ENCODE results near the gene MAP3K13. TPM values are rescaled to one million over a fixed set of nuclear protein-coding genes. Genes with fewer than 3 reads are reported as not detected.

Gene MAP3K13
- total RNA-seq, 3 donors from 2014 or later (not counting 1 experiment from before 2014, with no cell fraction given) = 3.3 to 11.8 (median 9.8) TPM

- no peak for TF ChIP-seq CTCF (IDR thresholded peaks at IDR 0.05)
- H3K4me3 Mint-ChIP-seq = no peak overlapping the region
- Histone ChIP-seq H3K4me1 (ENCODE audit: control insufficient read depth, insufficient read depth, low read length) (no peaks in the 10 kb centered on the region), H3K9me3 (ENCODE audit: control insufficient read depth, insufficient read depth, low read length) (no peaks in the 10 kb centered on the region), H3K36me3 (ENCODE audit: control insufficient read depth, insufficient read depth, low read length) (peaks cover 29% of the 10 kb centered on the region), H3K27me3 (ENCODE audit: control insufficient read depth, insufficient read depth, low read length) (no peaks in the 10 kb centered on the region), H3K27ac (ENCODE audit: low read length) (no peak overlapping the region), H3K4me3 (ENCODE audit: low read length) (no peak overlapping the region)
- no peaks in the 10 kb centered on the region for H3K9me3 Mint-ChIP-seq
- no peak overlapping the region for H3K27ac Mint-ChIP-seq
- peaks cover 0 to under 1% of the 10 kb centered on the region in 2 donors for H3K4me1 Mint-ChIP-seq
- ATAC-seq = no peak
- no peak for DNase-seq
- no peaks in the 10 kb centered on the region for H3K27me3 Mint-ChIP-seq (ENCODE audit: low read depth in 2 of 2)
- intact Hi-C loops (cut with micrococcal nuclease) = no loop called here
- 97% methylated on average over 5 of the region's 5 CpGs for WGBS (ENCODE audit: insufficient coverage)
- no peaks in the 10 kb centered on the region for H3K36me3 Mint-ChIP-seq
These were observed 125.5 kb downstream of the MAP3K13 start for GRCh38 chr3:185488465-185488864.

- Histone ChIP-seq H3K4me3 (ENCODE audit: low read length) (no peak overlapping the region), H3K27me3 (ENCODE audit: control insufficient read depth, insufficient read depth, low read length) (no peaks in the 10 kb centered on the region), H3K36me3 (ENCODE audit: control insufficient read depth, insufficient read depth, low read length) (peaks cover 37% of the 10 kb centered on the region), H3K27ac (ENCODE audit: low read length) (no peak overlapping the region), H3K9me3 (ENCODE audit: control insufficient read depth, insufficient read depth, low read length) (no peaks in the 10 kb centered on the region), H3K4me1 (ENCODE audit: control insufficient read depth, insufficient read depth, low read length) (no peaks in the 10 kb centered on the region)
- WGBS (ENCODE audit: insufficient coverage) = 95% methylated on average over 3 of the region's 3 CpGs
- DNase-seq (no peak), ATAC-seq (no peak)
- intact Hi-C loops (cut with micrococcal nuclease) = no loop called here
- no peaks in the 10 kb centered on the region for H3K4me1 Mint-ChIP-seq
- peaks cover 4% of the 10 kb centered on the region for H3K36me3 Mint-ChIP-seq
- no peaks in the 10 kb centered on the region for H3K27me3 Mint-ChIP-seq (ENCODE audit: low read depth in 2 of 2)
- H3K4me3 Mint-ChIP-seq = no peak overlapping the region
- H3K9me3 Mint-ChIP-seq = no peaks in the 10 kb centered on the region
- H3K27ac Mint-ChIP-seq = no peak overlapping the region
- no peak for TF ChIP-seq CTCF (IDR thresholded peaks at IDR 0.05)
These were observed 126.5 kb downstream of the MAP3K13 start for GRCh38 chr3:185489462-185489861.

DNA sequence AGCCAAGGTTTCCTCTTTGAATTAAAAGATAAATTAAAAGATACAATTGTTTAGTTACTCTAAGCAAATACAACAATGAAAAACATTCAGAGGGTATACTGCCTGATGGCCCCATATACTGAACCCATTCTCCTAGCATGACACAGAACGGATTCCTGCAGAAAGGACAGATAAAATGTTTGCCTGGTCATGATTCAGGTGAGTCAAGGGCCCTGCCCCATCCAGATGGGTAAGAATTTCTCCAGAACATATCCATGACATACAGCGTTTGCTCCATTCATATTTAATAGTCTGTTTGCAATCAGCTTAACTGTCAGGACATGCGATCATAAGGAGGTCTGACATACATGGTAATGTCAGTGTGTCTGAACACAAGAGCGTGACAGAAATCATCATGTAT lies 127.3 kb downstream of the MAP3K13 start:
- Histone ChIP-seq H3K9me3 (ENCODE audit: control insufficient read depth, insufficient read depth, low read length) (no peaks in the 10 kb centered on the region), H3K36me3 (ENCODE audit: control insufficient read depth, insufficient read depth, low read length) (peaks cover 45% of the 10 kb centered on the region), H3K4me1 (ENCODE audit: control insufficient read depth, insufficient read depth, low read length) (no peaks in the 10 kb centered on the region), H3K27me3 (ENCODE audit: control insufficient read depth, insufficient read depth, low read length) (no peaks in the 10 kb centered on the region), H3K4me3 (ENCODE audit: low read length) (no peak overlapping the region), H3K27ac (ENCODE audit: low read length) (no peak overlapping the region)
- no peak for TF ChIP-seq CTCF (IDR thresholded peaks at IDR 0.05)
- Mint-ChIP-seq H3K4me3 (no peak overlapping the region), H3K4me1 (no peaks in the 10 kb centered on the region), H3K27me3 (ENCODE audit: low read depth in 2 of 2) (no peaks in the 10 kb centered on the region), H3K9me3 (no peaks in the 10 kb centered on the region), H3K27ac (no peak overlapping the region), H3K36me3 (peaks cover 7% of the 10 kb centered on the region)
- 97% methylated on average over 4 of the region's 4 CpGs for WGBS (ENCODE audit: insufficient coverage)
- DNase-seq (no peak), ATAC-seq (no peak)
- intact Hi-C loops (cut with micrococcal nuclease) = no loop called here
